Breast epithelium (tissue), 4 donors: ENCODE results near the gene ENTPD3. TPM values are rescaled to one million over a fixed set of nuclear protein-coding genes. Genes with fewer than 3 reads are reported as not detected.

Experiments used
- DNase-seq, 2 donors: peaks; one replicate each; pipeline ENCODE4 v3.0.0-alpha.2; 2019; ENCODE audit warnings: low spot score in 2 of 2
- H3K27ac ChIP-seq, 2 donors: fragments of 200-600 bp; sonication (generic) in 1 of 2; one replicate each; pipeline ENCODE4 v1.5.1; 2016 to 2019; ENCODE audit warnings: mild to moderate bottlenecking in 1 of 2
- H3K27me3 ChIP-seq, 2 donors: fragments of 200-600 bp; sonication (generic) in 1 of 2; one replicate each; pipeline versions ENCODE4 v1.5.1 to v1.6.0; 2017 to 2019; ENCODE audit warnings: control low read depth in 1 of 2, mild to moderate bottlenecking in 1 of 2
- H3K36me3 ChIP-seq: fragments of 200-600 bp; one replicate; pipeline ENCODE4 v1.5.1; 2019
- H3K4me1 ChIP-seq, 2 donors: fragments of 200-600 bp; sonication (generic); one replicate each; pipeline ENCODE4 v1.5.1; 2016 to 2019; ENCODE audit warnings: control low read depth in 1 of 2
- H3K4me3 ChIP-seq, 3 donors: fragments of 200-600 bp; sonication (generic); 1 replicate in 2 of 3; 2 replicates in 1 of 3; pipeline ENCODE4 v1.5.1; 2016 to 2019; ENCODE audit warnings: mild to moderate bottlenecking in 3 of 3, moderate library complexity in 2 of 3
- H3K9me3 ChIP-seq, 2 donors: fragments of 200-600 bp; sonication (generic) in 1 of 2; one replicate each; pipeline ENCODE4 v1.5.1; 2016 to 2019; ENCODE audit warnings: control low read depth in 1 of 2
- CTCF ChIP-seq, 3 donors: fragments of 450-650 bp; IDR thresholded peaks; one replicate each; pipeline ENCODE4 v1.5.1; 2016 to 2017; ENCODE audit warnings: antibody characterized with exemption in 3 of 3, mild to moderate bottlenecking in 3 of 3, moderate library complexity in 3 of 3
- POLR2A ChIP-seq: fragments of 450-650 bp; IDR thresholded peaks from one replicate; pipeline ENCODE4 v1.6.1; 2016; ENCODE audit warnings: antibody characterized with exemption, mild to moderate bottlenecking, moderate library complexity
- POLR2AphosphoS5 ChIP-seq, 3 donors: sonication (generic); formaldehyde crosslinking; IDR thresholded peaks; one replicate each; pipeline ENCODE4 v1.6.1; 2017; ENCODE audit warnings: antibody characterized with exemption in 3 of 3
- intact Hi-C: fragments of 100-400 bp; cut with DNase I; formaldehyde crosslinking; loops from one replicate; pipeline ENCODE4 v1.15.1; 2023; ENCODE audit warnings: low total_unique reads
- total RNA-seq, 3 donors: library from RNA; depleted of rRNA; stranded (reverse); fragments of >200 nt; gene quantifications; one replicate each; pipeline ENCODE4 v1.1.0, GENCODE V29; 2016

ENTPD3 gene
- total RNA-seq = 1 to 10 TPM; 1.4 to 7.5 (median 1.5) TPM

GRCh38 chr3:40387001-40387894 lies at the start of gene ENTPD3:
TSS of gene ENTPD3 (plus strand) at chr3:40387184. CDS start at chr3:40388058, 874 bp downstream.
- no peak for DNase-seq
- no peaks in the 10 kb centered on the region for H3K27me3 ChIP-seq
- H3K27ac ChIP-seq = no peak within 1 kb of the TSS
- intact Hi-C loops = no loop called here
- peak within 1 kb of the TSS; percentile 32 to 64 (median 53) for H3K4me3 ChIP-seq
- H3K4me1 ChIP-seq = no peaks in the 10 kb centered on the region
- TF ChIP-seq POLR2A (no peak), POLR2AphosphoS5 (IDR thresholded peaks at IDR 0.05) (no peak), CTCF (IDR thresholded peaks at IDR 0.05) (no peak)
- H3K9me3 ChIP-seq = no peaks in the 10 kb centered on the region
- H3K36me3 ChIP-seq = no peaks in the 10 kb centered on the region

- no peaks in the 10 kb centered on the region for H3K9me3 ChIP-seq
- intact Hi-C loops = no loop called here
- no peak for TF ChIP-seq POLR2A
- no peak for TF ChIP-seq POLR2AphosphoS5 (IDR thresholded peaks at IDR 0.05)
- no peak for TF ChIP-seq CTCF (IDR thresholded peaks at IDR 0.05)
- H3K4me3 ChIP-seq = no peak overlapping the region
- H3K4me1 ChIP-seq = no peaks in the 10 kb centered on the region
- no peaks in the 10 kb centered on the region for H3K36me3 ChIP-seq
- DNase-seq = no peak
- H3K27ac ChIP-seq = no peak overlapping the region
- no peaks in the 10 kb centered on the region for H3K27me3 ChIP-seq
These were observed 47.1 kb upstream of the ENTPD3 start for GRCh38 chr3:40339871-40340270.

GRCh38 chr3:40340541-40341170 lies 46.3 kb upstream of the ENTPD3 start:
- Histone ChIP-seq H3K4me1 (no peaks in the 10 kb centered on the region), H3K9me3 (no peaks in the 10 kb centered on the region), H3K27ac (no peak overlapping the region), H3K36me3 (no peaks in the 10 kb centered on the region), H3K4me3 (no peak overlapping the region), H3K27me3 (no peaks in the 10 kb centered on the region)
- TF ChIP-seq CTCF (IDR thresholded peaks at IDR 0.05) (no peak), POLR2AphosphoS5 (IDR thresholded peaks at IDR 0.05) (no peak), POLR2A (no peak)
- intact Hi-C loops = no loop called here
- no peak for DNase-seq

- no peaks in the 10 kb centered on the region for H3K36me3 ChIP-seq
- H3K4me3 ChIP-seq = no peak overlapping the region
- TF ChIP-seq CTCF (IDR thresholded peaks at IDR 0.05) = no peak
- TF ChIP-seq POLR2A = no peak
- TF ChIP-seq POLR2AphosphoS5 (IDR thresholded peaks at IDR 0.05) = no peak
- no peaks in the 10 kb centered on the region for H3K9me3 ChIP-seq
- DNase-seq = no peak
- intact Hi-C loops = no loop called here
- H3K27ac ChIP-seq = no peak overlapping the region
- no peaks in the 10 kb centered on the region for H3K4me1 ChIP-seq
- H3K27me3 ChIP-seq = no peaks in the 10 kb centered on the region
These were observed 45.3 kb upstream of the ENTPD3 start for GRCh38 chr3:40341671-40342070.

- Histone ChIP-seq H3K27me3 (no peaks in the 10 kb centered on the region), H3K27ac (no peak overlapping the region), H3K36me3 (no peaks in the 10 kb centered on the region), H3K4me1 (no peaks in the 10 kb centered on the region), H3K9me3 (peaks cover 0 to 14% of the 10 kb centered on the region in 2 donors), H3K4me3 (no peak overlapping the region)
- DNase-seq = no peak
- intact Hi-C loops = no loop called here
- TF ChIP-seq CTCF (IDR thresholded peaks at IDR 0.05) (no peak), POLR2A (no peak), POLR2AphosphoS5 (IDR thresholded peaks at IDR 0.05) (no peak)
These were observed 36.5 kb upstream of the ENTPD3 start for GRCh38 chr3:40350529-40350928.
